CD4-positive, alpha-beta T cell treated with Interleukin-21 for 1 hour (primary cell): Measurements from ENCODE around the gene MMP14.
"Not testable (repeated sequence)": the region's sequence is repeated elsewhere in the genome, so short reads cannot be mapped to it uniquely, and the experiment has no call there.

Experiments
- DNase-seq: peaks from one replicate; pipeline ENCODE4 v3.0.0-alpha.2; 2020

MMP14 gene

GRCh38 chr14:22842211-22843122 lies 6.1 kb downstream of the MMP14 start:
- DNase-seq: no peak

- DNase-seq: no peak
Measured at GRCh38 chr14:22843123-22843925, 6.9 kb downstream of the MMP14 start.

DNA sequence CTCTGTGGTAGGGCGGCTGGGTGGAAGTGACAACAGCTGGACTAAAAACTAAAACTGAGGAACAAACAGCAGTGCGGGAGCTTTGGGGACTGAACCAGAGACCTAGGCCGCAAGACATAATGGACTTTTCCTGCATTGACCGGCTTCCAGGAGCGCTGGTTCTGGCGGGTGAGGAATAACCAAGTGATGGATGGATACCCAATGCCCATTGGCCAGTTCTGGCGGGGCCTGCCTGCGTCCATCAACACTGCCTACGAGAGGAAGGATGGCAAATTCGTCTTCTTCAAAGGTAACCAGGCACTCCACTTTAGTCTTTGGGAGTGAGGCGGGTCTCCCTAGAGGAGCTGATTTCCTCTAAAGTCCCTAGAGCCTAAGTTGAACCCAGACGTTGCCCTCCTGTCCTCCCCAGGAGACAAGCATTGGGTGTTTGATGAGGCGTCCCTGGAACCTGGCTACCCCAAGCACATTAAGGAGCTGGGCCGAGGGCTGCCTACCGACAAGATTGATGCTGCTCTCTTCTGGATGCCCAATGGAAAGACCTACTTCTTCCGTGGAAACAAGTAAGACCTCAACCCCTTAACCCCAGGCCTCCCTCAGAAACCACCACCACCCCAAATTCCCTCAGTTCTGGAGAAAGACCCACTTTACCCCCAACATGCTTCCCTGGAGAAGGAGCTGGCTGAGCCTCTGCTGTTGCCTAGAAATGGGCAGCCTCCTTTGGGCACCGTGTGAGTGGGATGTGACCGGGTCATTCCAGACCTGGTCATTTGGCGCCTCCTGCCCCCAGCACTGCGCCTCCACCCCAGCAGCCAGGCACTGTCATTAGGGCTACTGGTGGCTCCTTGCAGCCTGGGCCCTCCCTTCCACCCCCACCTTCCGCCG lies 8.1 kb downstream of the MMP14 start:
- no peak for DNase-seq

- no peak for DNase-seq
Measured at GRCh38 chr14:22845103-22845394, 8.7 kb downstream of the MMP14 start.

GRCh38 chr14:22845821-22846625 lies 9.6 kb downstream of the MMP14 start:
- DNase-seq: no peak

- DNase-seq: no peak
Measured at GRCh38 chr14:22846811-22847307, 10.5 kb downstream of the MMP14 start.

DNA sequence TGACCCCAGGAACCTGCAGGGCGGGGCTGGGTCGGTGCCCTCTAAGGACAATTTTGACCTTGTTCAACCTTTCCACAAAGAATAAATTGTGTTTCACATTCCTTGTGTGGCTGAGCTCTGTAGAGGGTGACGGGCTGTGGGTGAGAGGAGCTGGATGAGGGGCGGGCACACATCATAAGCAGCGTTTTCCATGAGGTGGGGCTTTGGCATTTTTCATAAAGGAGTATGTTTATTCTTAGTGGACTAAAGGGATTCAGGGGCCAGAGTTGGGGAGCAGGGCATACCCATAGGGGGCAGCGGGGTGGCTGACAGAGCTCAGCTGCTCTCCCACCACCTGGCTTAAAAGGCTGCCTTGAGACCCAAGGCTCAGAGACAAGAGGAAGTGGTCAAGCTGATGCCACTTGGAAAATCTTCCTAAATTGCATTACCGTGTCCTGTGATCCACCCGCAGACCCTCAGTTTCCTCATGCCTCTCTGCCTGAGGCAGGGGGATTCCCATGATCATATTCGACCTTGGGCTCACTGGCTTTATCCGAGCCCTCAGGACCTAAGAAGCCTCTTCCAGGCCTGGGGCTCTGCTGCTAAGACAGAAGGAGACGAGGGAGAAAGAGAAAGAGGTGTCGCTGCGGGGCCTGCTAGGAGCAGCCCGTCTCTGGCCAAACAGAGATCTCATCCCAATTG lies 11.4 kb downstream of the MMP14 start:
- DNase-seq: no peak

DNA sequence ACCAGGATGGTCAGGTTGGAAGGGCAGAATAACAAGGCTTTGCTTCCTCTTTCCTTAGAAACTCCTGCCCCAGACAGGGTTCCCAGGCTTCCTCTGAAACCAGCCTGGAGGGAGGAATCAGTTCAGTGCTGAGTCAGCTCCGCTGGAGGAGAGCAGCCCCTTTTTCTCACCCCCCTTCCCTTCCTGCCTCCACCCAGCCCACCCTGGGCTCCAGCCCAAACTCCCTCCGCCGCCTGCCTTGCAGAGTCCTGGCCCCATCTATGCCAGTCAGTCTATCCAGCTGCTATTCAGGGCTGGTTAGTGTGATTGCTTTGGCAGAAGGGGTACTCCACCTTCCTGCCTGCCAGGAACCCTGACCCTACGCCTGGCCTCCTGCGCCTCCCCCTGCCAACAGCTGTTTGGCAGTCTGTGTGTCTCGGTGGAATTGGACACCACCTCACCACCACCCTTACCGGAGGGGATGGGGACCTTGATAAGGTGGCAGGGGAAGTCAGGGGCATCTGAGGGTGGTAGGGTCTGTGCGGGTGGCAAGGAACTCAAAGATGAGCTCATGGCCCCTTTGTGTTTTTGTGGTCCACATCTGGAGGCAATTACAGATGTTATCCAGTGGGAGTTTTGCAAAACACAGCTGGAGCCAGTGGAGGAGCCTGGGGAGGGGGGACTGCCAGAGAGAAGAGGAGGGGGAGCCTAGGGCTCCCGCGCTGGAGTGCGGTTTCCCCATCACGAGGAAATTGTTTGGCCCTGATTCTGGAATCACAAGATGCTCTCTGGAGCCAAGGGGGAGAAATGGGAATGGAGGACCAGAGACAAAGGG lies 12.2 kb downstream of the MMP14 start:
- no peak for DNase-seq

GRCh38 chr14:22849212-22849819 lies 12.9 kb downstream of the MMP14 start:
- no peak for DNase-seq

DNA sequence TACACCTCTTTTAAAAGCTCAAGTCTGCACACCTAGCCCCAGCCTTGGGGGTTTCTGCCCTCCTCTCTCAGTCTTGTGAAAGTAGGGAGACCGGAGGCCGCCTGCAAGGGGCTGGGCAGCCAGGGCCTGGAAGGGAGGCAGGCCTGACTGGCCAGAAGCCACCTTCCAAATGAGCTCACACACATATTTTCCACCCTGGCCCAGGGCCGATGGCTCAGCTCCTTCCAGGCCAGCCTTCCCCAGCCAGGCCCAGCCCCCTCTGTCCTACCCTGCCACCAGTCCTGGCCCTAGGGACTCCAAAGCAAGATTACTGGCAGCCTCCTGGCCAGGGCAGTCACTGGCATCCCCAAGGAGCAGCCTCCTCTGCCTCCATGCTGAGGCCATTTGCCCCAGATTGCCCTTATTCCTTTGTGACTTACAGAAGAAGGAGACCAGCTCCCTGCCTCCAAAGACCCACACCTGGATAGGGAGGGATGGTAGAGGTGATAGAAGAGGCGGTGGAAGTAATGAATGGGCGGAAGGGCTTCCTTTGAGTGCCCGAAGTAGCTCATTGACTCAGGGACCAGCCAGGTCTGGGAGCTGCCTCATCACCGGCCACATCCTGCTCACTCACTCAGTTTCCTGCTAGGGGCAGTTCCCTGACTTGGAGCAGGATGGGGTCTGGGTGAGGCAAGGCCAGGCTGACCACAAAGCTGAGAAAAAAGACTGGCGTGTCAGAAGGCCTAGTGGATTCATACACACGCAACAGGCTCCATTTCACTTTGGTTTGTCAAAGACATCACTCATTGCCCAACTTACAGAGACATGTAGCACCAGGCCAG lies 14.8 kb downstream of the MMP14 start:
- DNase-seq: no peak

DNA sequence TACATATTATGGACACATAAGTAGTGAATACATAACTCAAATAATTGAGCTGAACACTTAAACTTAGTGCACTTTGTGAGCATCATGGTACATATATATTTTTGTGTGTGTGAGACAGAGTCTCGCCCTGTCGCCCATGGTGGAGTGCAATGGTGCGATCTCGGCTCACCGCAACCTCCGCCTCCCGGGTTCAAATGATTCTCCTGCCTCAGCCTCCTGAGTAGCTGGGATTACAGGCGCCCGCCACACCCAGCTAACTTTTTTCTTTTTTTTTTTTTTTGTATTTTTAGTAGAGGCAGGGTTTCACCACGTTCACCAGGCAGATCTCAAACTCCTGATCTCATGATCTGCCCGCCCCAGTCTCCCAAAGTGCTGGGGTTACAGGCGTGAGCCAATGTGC lies 15.8 kb downstream of the MMP14 start:
- not testable (repeated sequence) for DNase-seq

DNA sequence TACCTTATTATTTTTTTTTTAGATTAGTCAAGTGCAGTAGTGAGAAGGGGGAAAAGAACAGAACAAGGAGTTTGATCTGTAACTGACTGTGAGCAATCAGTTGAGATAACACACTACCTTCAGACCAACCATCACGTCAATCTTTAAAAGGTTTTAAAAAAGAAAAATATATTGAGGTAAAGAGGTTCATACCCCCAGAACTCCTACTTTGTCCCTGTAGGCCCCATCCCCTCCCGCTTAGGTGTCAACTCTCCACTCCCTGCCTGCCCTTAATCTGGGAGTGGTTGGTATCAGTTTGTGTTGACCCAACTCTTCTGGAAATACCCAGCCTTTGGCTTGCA lies 16.2 kb downstream of the MMP14 start:
- DNase-seq: no peak

GRCh38 chr14:22852940-22853767 lies 16.8 kb downstream of the MMP14 start:
- peak; percentile 90 for DNase-seq

DNA sequence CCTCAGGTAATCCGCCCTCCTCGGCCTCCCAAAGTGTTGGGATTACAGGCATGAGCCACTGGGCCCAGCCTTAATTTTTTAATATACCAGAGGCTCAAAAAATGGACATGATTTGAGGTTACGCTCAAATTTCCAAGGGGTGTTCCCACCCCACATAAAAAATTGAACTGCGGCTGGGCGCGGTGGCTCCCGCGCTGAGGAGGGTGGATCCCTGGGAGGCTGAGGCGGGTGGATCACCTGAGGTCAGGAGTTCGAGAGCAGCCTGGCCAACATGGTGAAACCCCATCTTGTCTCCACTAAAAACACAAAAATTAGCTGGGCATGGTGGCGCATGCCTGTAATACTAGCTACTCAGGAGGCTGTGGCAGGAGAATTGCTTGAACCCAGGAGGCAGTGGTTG lies 17.9 kb downstream of the MMP14 start:
- not testable (repeated sequence) for DNase-seq

GRCh38 chr14:22854963-22855724 lies 18.8 kb downstream of the MMP14 start:
- DNase-seq: no peak

- DNase-seq: no peak
Measured at GRCh38 chr14:22856428-22856827, 20.0 kb downstream of the MMP14 start.

GRCh38 chr14:22860377-22860776 lies 24.0 kb downstream of the MMP14 start:
- DNase-seq: not testable (repeated sequence)

- no peak for DNase-seq
Measured at GRCh38 chr14:22861651-22862050, 25.3 kb downstream of the MMP14 start.
